Neural crest cell (in vitro differentiated cells): Measurements from ENCODE around the gene TCF7L2. TPM values are rescaled to one million over a fixed set of nuclear protein-coding genes. Genes with fewer than 3 reads are reported as not detected.
A peak's percentile ranks its signal among the peaks of the same experiment; 100 is the strongest.

Source experiments
- DNase-seq: peaks from one replicate; pipeline ENCODE4 v3.0.0; 2021; ENCODE audit warnings: low read depth, mixed read lengths, low spot score
- H3K27ac Mint-ChIP-seq: one replicate; pipeline ENCODE4 v1.8.0; 2021; ENCODE audit warnings: mild to moderate bottlenecking, mixed read lengths; ENCODE audit not compliant: unreplicated experiment
- H3K27me3 Mint-ChIP-seq: 2 replicates; pipeline ENCODE4 v1.8.0; 2021; ENCODE audit warnings: low read depth, mild to moderate bottlenecking, mixed read lengths
- H3K36me3 Mint-ChIP-seq: 2 replicates; pipeline ENCODE4 v1.8.0; 2021; ENCODE audit warnings: low read depth, mild to moderate bottlenecking, mixed read lengths
- H3K4me1 Mint-ChIP-seq: 2 replicates; pipeline ENCODE4 v1.8.0; 2021; ENCODE audit warnings: mixed read lengths
- H3K4me3 Mint-ChIP-seq: one replicate; pipeline ENCODE4 v1.8.0; 2021; ENCODE audit warnings: mild to moderate bottlenecking, mixed read lengths
- H3K9me3 Mint-ChIP-seq: 2 replicates; pipeline ENCODE4 v1.8.0; 2021; ENCODE audit warnings: mixed read lengths
- CTCF ChIP-seq: fragments of 200-600 bp; sonication (generic); conservative IDR thresholded peaks from 2 replicates; pipeline ENCODE4 v1.5.0; 2021; ENCODE audit warnings: antibody characterized with exemption, mild to moderate bottlenecking
- total RNA-seq: library from RNA; stranded (reverse); gene quantifications from 2 replicates; pipeline ENCODE4 v1.2.1, GENCODE V29; 2021

Gene TCF7L2
- total RNA-seq, 1 donor from 2014 or later, result 34.8 TPM

GRCh38 chr10:112946649-112947048 lies 3.4 kb upstream of the TCF7L2 start:
- Mint-ChIP-seq H3K4me3 (peak overlapping the region; percentile 3), H3K4me1 (peaks cover 35% of the 10 kb centered on the region), H3K36me3 (no peaks in the 10 kb centered on the region), H3K27ac (no peak overlapping the region), H3K27me3 (peaks cover 9% of the 10 kb centered on the region), H3K9me3 (no peaks in the 10 kb centered on the region)
- DNase-seq, result no peak
- TF ChIP-seq CTCF, result no peak

GRCh38 chr10:112948196-112948595 lies 1.9 kb upstream of the TCF7L2 start:
- H3K27me3 Mint-ChIP-seq, result peaks cover 15% of the 10 kb centered on the region
- no peaks in the 10 kb centered on the region for H3K9me3 Mint-ChIP-seq
- peaks cover 40% of the 10 kb centered on the region for H3K4me1 Mint-ChIP-seq
- no peaks in the 10 kb centered on the region for H3K36me3 Mint-ChIP-seq
- DNase-seq, result no peak
- TF ChIP-seq CTCF, result no peak
- H3K27ac Mint-ChIP-seq, result no peak overlapping the region
- no peak overlapping the region for H3K4me3 Mint-ChIP-seq

- Mint-ChIP-seq H3K4me3 (peak overlapping the region; percentile 98), H3K9me3 (no peaks in the 10 kb centered on the region), H3K27ac (peak overlapping the region; percentile 82), H3K36me3 (no peaks in the 10 kb centered on the region), H3K4me1 (peaks cover 50% of the 10 kb centered on the region), H3K27me3 (peaks cover 15% of the 10 kb centered on the region)
- DNase-seq, result no peak
- no peak for TF ChIP-seq CTCF
These were observed 764 bp upstream of the TCF7L2 start for GRCh38 chr10:112949143-112949823.

- Mint-ChIP-seq H3K36me3 (no peaks in the 10 kb centered on the region), H3K9me3 (no peaks in the 10 kb centered on the region), H3K27me3 (peaks cover 15% of the 10 kb centered on the region), H3K4me1 (peaks cover 64% of the 10 kb centered on the region), H3K27ac (peak overlapping the region; percentile 100), H3K4me3 (peak overlapping the region; percentile 98)
- no peak for TF ChIP-seq CTCF
- DNase-seq, result peak; percentile 29
These were observed 789 bp downstream of the TCF7L2 start for GRCh38 chr10:112950714-112951358.

- DNase-seq, result peak; percentile 62
- peak overlapping the region; percentile 98 for H3K4me3 Mint-ChIP-seq
- no peak for TF ChIP-seq CTCF
- H3K27ac Mint-ChIP-seq, result peak overlapping the region; percentile 100
- no peaks in the 10 kb centered on the region for H3K9me3 Mint-ChIP-seq
- peaks cover 69% of the 10 kb centered on the region for H3K4me1 Mint-ChIP-seq
- peaks cover 15% of the 10 kb centered on the region for H3K27me3 Mint-ChIP-seq
- no peaks in the 10 kb centered on the region for H3K36me3 Mint-ChIP-seq
These were observed 1.6 kb downstream of the TCF7L2 start for GRCh38 chr10:112951359-112952281.
